Myometrial cell (primary cell): ENCODE measurements around the gene FOXC1. TPM values are rescaled to one million over a fixed set of nuclear protein-coding genes. Genes with fewer than 3 reads are reported as not detected.

ENCODE experiments used
- total RNA-seq: library from RNA; depleted of rRNA; stranded (reverse); fragments of >200 nt; gene quantifications from 2 replicates; pipeline ENCODE4 v1.2.3, GENCODE V29; 2015

FOXC1 gene
- total RNA-seq, result 2.1 and 2.3 TPM in 2 replicates

GRCh38 chr6:1609648-1610496 is at the start of gene FOXC1:
Gene FOXC1, plus strand, starts transcription at chr6:1609915. Its CDS starts 531 bp downstream, at chr6:1610446.

Other genes starting within 250 kb of the FOXC1 start
- gene FOXF2, start 220.3 kb upstream of the FOXC1 start, total RNA-seq, result not detected in 2 replicates